SH-SY5Y (cell line): ENCODE results near the gene KISS1.

Experiments used
- GATA2 ChIP-seq: IDR thresholded peaks from 2 replicates; pipeline ENCODE4 v1.6.1; 2011; ENCODE audit warnings: mild to moderate bottlenecking, low read depth, low read length
- GATA3 ChIP-seq: IDR thresholded peaks from 2 replicates; pipeline ENCODE4 v1.6.1; 2011; ENCODE audit warnings: low read depth, mild to moderate bottlenecking, low read length, moderate library complexity

The KISS1 gene

DNA sequence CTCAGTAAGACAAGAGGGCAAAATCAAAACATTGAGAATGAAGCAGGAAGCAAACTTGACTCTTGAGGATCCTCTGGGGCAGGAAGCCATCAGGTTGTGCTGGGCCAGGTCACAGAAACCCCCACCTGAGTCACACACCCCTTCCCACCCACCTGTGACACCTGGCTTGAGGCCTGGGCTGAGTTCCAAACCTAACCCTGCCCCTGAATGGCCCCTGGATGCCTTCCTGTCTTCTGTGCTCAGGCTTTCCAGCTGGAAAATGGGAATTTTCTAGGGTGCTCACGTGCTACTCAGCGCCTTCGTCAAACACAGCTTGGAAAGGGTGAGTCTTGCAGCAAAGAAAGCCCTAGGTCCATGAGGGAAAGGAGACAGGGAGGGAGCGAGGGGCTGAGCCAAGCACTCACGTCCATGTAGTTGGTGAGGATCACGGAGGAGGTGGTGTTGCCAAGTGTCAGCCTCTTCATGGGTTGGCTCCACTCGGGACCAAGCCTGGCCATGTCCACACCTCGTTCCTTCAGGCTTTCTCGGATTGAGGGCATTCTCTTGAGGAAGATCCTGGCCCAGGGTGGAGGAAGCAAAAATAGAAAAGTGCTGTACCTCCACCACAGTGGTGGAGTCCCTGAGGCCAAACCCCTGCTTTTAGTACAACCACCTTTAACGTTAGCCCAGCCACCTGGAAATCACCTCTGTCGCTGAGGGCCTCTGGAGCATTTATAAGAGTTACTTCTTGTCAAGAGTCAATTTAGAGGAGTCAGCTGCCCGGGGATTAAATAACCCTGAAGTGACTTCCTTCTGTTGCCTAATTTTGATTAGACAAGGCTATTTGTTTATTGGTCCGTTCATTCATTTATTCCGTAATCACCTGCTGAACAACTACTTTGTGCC is 34.4 kb downstream of the KISS1 start:
- TF ChIP-seq GATA3 (no peak), GATA2 (no peak)

DNA sequence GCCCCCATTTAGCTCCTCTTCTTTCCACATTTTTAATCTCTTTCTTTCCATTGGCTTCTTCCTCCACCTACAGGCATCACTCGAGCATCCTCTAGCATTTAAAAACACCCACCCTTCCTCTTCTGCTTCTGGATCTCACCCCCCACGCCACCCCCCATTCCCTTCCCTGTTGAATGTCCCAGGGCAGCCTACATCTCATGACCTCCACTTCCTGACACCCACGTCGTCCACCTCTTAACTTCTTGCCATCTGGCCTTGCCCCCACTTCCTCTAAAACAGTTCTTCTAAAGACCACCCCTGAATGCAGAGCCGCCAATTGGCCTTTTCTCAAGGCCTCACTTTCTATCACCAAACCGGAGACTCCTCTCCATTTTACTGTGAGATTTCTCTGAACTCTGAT is 38.3 kb downstream of the KISS1 start:
- TF ChIP-seq GATA3 (no peak), GATA2 (no peak)

DNA sequence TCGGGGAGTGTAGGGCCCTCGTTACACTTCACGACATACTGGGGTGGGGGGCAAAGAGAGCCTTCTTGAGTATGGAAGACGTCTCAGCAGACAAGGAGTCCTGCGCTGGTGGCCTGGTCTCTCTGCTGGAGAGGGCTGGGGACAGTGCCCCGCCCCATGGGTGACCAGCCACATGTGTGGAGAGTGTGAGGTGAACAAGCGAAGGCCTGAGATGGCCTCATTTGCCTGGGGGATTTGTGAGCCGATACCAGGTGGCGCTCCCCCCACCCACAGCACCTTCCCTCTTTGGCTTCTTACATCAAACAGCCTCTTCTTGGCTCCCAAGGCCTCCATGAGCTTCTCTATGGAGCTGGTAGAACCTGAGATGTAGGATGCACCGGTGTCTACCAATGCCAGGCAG is 40.4 kb downstream of the KISS1 start:
- TF ChIP-seq GATA3 = no peak

DNA sequence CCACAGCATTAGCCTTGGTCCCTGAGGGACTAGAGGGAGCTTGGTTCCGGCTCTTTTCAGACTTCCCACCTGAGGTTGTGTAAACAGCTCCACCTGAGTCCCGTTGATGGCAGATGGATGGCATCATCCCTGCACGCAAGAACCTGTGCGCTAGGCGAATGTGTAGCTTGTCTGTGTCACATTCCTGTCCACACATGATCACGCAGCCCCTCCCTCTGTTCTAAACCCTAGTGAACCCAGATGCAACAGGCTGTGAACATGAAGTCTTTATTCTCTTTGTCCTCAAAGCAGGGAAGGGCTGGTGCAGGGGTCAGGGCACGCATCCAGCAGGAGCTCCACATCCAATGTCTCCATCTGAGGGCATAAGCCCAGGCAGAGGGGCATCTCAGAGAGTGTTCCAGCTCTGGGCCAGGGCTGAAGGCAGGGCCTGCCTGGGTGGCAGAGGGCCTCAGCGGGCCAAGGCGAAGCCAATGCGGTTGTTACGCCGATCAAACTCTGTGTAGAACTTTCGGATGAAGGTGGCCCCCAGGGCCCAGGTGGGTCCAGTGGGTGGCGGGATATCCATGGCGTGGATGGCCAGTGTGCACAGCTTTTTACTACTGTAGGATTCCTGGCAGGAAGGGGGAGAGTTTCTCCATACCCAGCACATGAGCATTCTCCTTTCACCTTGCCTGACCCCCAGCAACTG is 41.6 kb downstream of the KISS1 start:
- no peak for TF ChIP-seq GATA3

DNA sequence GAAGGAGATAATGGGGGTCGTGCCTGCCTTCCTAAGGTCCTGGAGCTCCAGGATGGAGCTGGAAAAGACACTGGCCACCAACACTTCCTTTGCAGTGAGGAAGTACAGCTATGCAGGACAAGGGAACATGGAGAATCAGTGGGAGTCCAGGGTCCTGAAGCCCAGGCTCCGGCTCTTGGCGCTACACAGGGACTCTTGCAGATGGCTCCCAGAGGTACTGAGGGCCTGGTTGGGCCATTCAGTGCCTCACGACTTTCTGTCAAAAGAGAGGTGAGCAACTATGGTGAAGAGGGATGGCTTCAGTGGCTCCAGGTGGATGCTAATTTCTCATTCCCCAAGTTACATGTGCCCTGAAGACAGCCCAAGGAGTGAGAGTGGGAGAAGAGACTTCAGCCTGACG is 42.6 kb downstream of the KISS1 start:
- TF ChIP-seq GATA2 (no peak), GATA3 (no peak)

DNA sequence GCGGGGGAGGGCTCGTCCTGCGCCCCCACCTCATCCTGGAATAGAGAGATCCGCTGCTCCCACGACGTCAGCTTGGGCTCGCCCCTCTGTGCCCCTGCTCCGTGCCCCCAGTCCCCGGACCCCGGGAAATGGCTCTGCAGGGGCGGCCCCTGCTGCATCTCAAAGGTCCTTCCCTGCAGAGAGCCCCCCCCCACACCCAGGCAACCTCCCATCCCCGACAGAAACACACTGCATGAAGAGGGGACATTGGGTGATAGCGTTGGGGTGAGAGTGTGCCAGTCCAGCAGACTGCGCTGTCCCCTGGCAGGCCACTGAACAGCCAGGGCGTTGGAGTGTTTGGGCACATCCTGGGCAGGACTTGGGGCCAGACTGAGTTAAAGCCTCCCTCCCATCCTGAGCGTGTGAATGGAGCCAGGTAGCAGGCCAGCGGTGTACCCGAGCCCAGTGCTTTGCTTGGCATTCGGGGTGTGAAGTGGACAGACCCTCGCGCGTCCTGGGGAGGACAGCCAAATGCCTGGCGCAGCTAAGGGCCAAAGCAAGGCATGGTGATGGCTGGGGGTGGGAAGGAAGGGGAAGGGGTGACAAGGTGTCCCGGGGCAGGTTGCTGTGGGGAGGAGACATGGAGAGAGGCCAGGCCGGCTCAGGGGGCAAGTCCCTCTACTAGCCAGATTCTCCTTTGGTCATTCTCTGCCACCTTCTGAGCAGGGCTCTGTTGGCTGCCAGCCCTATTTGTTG is 43.8 kb downstream of the KISS1 start:
- TF ChIP-seq GATA3 (no peak), GATA2 (no peak)

DNA sequence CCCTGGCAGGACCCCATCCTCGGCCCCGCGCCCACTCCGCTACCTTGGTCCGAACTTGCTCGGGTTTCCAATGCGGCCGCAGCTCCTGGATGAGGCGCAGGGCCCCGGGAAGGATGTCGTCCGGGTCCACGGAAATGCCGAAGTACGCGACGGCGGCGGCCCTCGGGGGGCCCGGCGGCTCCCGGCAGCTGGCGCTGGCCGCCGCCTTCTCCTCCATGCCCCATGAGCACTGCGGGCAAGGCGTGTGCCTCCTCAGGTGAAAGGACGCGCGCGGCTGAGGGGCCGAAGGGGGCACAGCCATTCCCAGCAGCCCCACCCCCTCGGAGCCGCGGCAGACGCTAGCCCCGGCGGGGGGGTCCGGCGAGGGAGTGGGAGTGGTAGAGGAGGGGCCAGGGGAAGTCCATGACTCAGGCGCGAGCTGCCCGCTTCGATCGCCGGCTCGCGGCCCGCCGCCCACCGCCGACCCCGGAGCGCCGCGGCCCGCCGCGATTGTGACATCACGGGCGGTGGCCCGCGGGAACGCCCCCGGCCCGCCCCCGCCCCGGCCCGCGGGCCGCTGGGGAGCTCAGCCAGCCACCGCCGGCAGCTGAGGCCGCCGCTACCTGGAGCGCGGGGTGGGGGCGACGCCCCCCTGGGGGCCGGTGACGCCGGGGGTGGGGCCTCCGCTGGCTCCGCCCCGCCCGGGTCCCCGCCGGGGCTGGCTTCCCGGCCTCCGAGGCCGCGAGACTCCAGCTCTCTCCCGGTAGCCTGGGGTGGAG is 44.6 kb downstream of the KISS1 start, which contains the start of gene ETNK2:
ETNK2 (minus strand) TSS at position 493 of the 758 bp plus-strand sequence; CDS start at position 301, 192 bp downstream.
- TF ChIP-seq GATA3 = no peak
- no peak for TF ChIP-seq GATA2

GRCh38 chr1:204150702-204151551 is 45.4 kb downstream of the KISS1 start:
- TF ChIP-seq GATA2 (no peak), GATA3 (no peak)

GRCh38 chr1:204149635-204150565 is 46.4 kb downstream of the KISS1 start:
- no peak for TF ChIP-seq GATA2
- no peak for TF ChIP-seq GATA3

GRCh38 chr1:204149107-204149506 is 47.2 kb downstream of the KISS1 start:
- no peak for TF ChIP-seq GATA3
- no peak; the same call in 1 of the 2 replicates for TF ChIP-seq GATA2

GRCh38 chr1:204147406-204148383 is 48.6 kb downstream of the KISS1 start:
- TF ChIP-seq GATA3 (no peak), GATA2 (no peak)
